Muscle of back (tissue), 11 donors: Measurements from ENCODE around the gene MPPED2. TPM values are rescaled to one million over a fixed set of nuclear protein-coding genes. Genes with fewer than 3 reads are reported as not detected.
A peak's percentile ranks its signal among the peaks of the same experiment; 100 is the strongest.
"Not testable (repeated sequence)": the region's sequence is repeated elsewhere in the genome, so short reads cannot be mapped to it uniquely, and the experiment has no call there.

Experiments used
- DNase-seq, 3 donors: peaks; one replicate each; pipeline versions ENCODE4 v3.0.0 to v3.0.0-alpha.2; 2013
- polyA plus RNA-seq, 10 donors: library from polyadenylated mRNA; unstranded; fragments of 120-200 nt; gene quantifications; one replicate each; pipeline ENCODE4 v1.2.1, GENCODE V29; 2013; ENCODE audit not compliant: insufficient read length in 10 of 10

Gene MPPED2
- polyA plus RNA-seq, 10 donors, result 4.1 to 10.0 (median 7.9) TPM

GRCh38 chr11:30579415-30580175, 6.6 kb downstream of the MPPED2 start:
- DNase-seq, result no peak

- DNase-seq, result no peak
Observed at GRCh38 chr11:30578406-30578805, 7.7 kb downstream of the MPPED2 start.

GRCh38 chr11:30573951-30574350, 12.2 kb downstream of the MPPED2 start:
- no peak for DNase-seq

- DNase-seq, result no peak
Observed at GRCh38 chr11:30568931-30569330, 17.2 kb downstream of the MPPED2 start.

- DNase-seq, result no peak
Observed at GRCh38 chr11:30567644-30568043, 18.5 kb downstream of the MPPED2 start.

- peak in 1 of 3 donors; percentile 42 for DNase-seq
Observed at GRCh38 chr11:30567120-30567519, 19.0 kb downstream of the MPPED2 start.

- DNase-seq, result no peak
Observed at GRCh38 chr11:30566482-30566881, 19.7 kb downstream of the MPPED2 start.

GRCh38 chr11:30565027-30565426, 21.1 kb downstream of the MPPED2 start:
- no peak for DNase-seq

- no peak for DNase-seq
Observed at GRCh38 chr11:30561691-30562415, 24.3 kb downstream of the MPPED2 start.

GRCh38 chr11:30560206-30561106, 25.7 kb downstream of the MPPED2 start:
- DNase-seq, result no peak

GRCh38 chr11:30559004-30559403, 27.1 kb downstream of the MPPED2 start:
- no peak for DNase-seq

GRCh38 chr11:30554587-30554986, 31.6 kb downstream of the MPPED2 start:
- DNase-seq, result not testable (repeated sequence)

GRCh38 chr11:30553521-30554110, 32.5 kb downstream of the MPPED2 start:
- no peak for DNase-seq

GRCh38 chr11:30552839-30553238, 33.3 kb downstream of the MPPED2 start:
- no peak for DNase-seq

GRCh38 chr11:30550022-30550542, 36.1 kb downstream of the MPPED2 start:
- no peak for DNase-seq

GRCh38 chr11:30549565-30549964, 36.6 kb downstream of the MPPED2 start:
- DNase-seq, result no peak

GRCh38 chr11:30546334-30546733, 39.8 kb downstream of the MPPED2 start:
- no peak for DNase-seq

GRCh38 chr11:30545507-30545906, 40.6 kb downstream of the MPPED2 start:
- DNase-seq, result no peak

- DNase-seq, result no peak
Observed at GRCh38 chr11:30543066-30543465, 43.1 kb downstream of the MPPED2 start.

GRCh38 chr11:30540781-30541180, 45.4 kb downstream of the MPPED2 start:
- DNase-seq, result no peak

GRCh38 chr11:30538251-30538650, 47.9 kb downstream of the MPPED2 start:
- no peak for DNase-seq

GRCh38 chr11:30535818-30536217, 50.3 kb downstream of the MPPED2 start:
- no peak for DNase-seq
